ENCODE results near the gene ACMSD. TPM values are rescaled to one million over a fixed set of nuclear protein-coding genes. Genes with fewer than 3 reads are reported as not detected.

ACMSD gene
- total and polyA plus RNA-seq, 2 donors (not counting 1 experiment from before 2014, with no cell fraction given), result not detected

GRCh38 chr2:134875309-134875708 is 36.9 kb downstream of the ACMSD start:
- no peak overlapping the region for H2AFZ ChIP-seq (ENCODE audit: low read length)
- DNase-seq (ENCODE audit: low read depth in 2 of 2), result peak; percentile 11 to 19
- H3K9me3 ChIP-seq (ENCODE audit: control insufficient read depth, insufficient read depth, low read depth, low read length), result no peaks in the 10 kb centered on the region
- H3K4me3 ChIP-seq (replicated peaks in 1 of 4; ENCODE audit: control extremely low read depth in 1 of 4, insufficient read depth in 1 of 4, low read depth in 3 of 4, low read length in 4 of 4), result no peak overlapping the region
- TF ChIP-seq CTCF (conservative IDR thresholded peaks at IDR 0.05 in 1 of 2, IDR thresholded peaks at IDR 0.05 in 1 of 2; ENCODE audit: low read depth in 1 of 2, low read length in 2 of 2) (no peak), EZH2 (IDR thresholded peaks at IDR 0.05; ENCODE audit: low read length, missing control alignments) (no peak)
- H3K27me3 ChIP-seq (ENCODE audit: control insufficient read depth, insufficient read depth, low read length), result no peaks in the 10 kb centered on the region
- H4K20me1 ChIP-seq (ENCODE audit: control insufficient read depth, extremely low read depth, insufficient read depth, low read length), result no peaks in the 10 kb centered on the region
- H3K79me2 ChIP-seq (ENCODE audit: control insufficient read depth, insufficient read depth, low read length), result no peaks in the 10 kb centered on the region
- no peaks in the 10 kb centered on the region for H3K4me1 ChIP-seq (ENCODE audit: control insufficient read depth, extremely low read depth, insufficient read depth, low read length)
- no peak overlapping the region for H3K4me2 ChIP-seq (ENCODE audit: extremely low read depth, insufficient read depth, low read length)
- H3K9ac ChIP-seq (ENCODE audit: insufficient read depth, low read length), result no peak overlapping the region
- no peak overlapping the region for H3K27ac ChIP-seq (ENCODE audit: insufficient read depth, low read length)
- H3K36me3 ChIP-seq (ENCODE audit: control insufficient read depth, insufficient read depth, low read length), result no peaks in the 10 kb centered on the region

- no peak overlapping the region for H3K9ac ChIP-seq (ENCODE audit: insufficient read depth, low read length)
- H3K4me1 ChIP-seq (ENCODE audit: control insufficient read depth, extremely low read depth, insufficient read depth, low read length), result no peaks in the 10 kb centered on the region
- H3K9me3 ChIP-seq (ENCODE audit: control insufficient read depth, insufficient read depth, low read depth, low read length), result no peaks in the 10 kb centered on the region
- TF ChIP-seq CTCF (conservative IDR thresholded peaks at IDR 0.05 in 1 of 2, IDR thresholded peaks at IDR 0.05 in 1 of 2; ENCODE audit: low read depth in 1 of 2, low read length in 2 of 2), result no peak
- no peak for TF ChIP-seq EZH2 (IDR thresholded peaks at IDR 0.05; ENCODE audit: low read length, missing control alignments)
- no peaks in the 10 kb centered on the region for H4K20me1 ChIP-seq (ENCODE audit: control insufficient read depth, extremely low read depth, insufficient read depth, low read length)
- no peak overlapping the region for H3K4me2 ChIP-seq (ENCODE audit: extremely low read depth, insufficient read depth, low read length)
- H2AFZ ChIP-seq (ENCODE audit: low read length), result no peak overlapping the region
- H3K36me3 ChIP-seq (ENCODE audit: control insufficient read depth, insufficient read depth, low read length), result no peaks in the 10 kb centered on the region
- DNase-seq (ENCODE audit: low read depth in 2 of 2), result no peak
- H3K27ac ChIP-seq (ENCODE audit: insufficient read depth, low read length), result no peak overlapping the region
- no peaks in the 10 kb centered on the region for H3K79me2 ChIP-seq (ENCODE audit: control insufficient read depth, insufficient read depth, low read length)
- no peak overlapping the region for H3K4me3 ChIP-seq (replicated peaks in 1 of 4; ENCODE audit: control extremely low read depth in 1 of 4, insufficient read depth in 1 of 4, low read depth in 3 of 4, low read length in 4 of 4)
- no peaks in the 10 kb centered on the region for H3K27me3 ChIP-seq (ENCODE audit: control insufficient read depth, insufficient read depth, low read length)
Measured at GRCh38 chr2:134882773-134883172, 44.4 kb downstream of the ACMSD start.

- H3K9me3 ChIP-seq (ENCODE audit: control insufficient read depth, insufficient read depth, low read depth, low read length), result no peaks in the 10 kb centered on the region
- H4K20me1 ChIP-seq (ENCODE audit: control insufficient read depth, extremely low read depth, insufficient read depth, low read length), result no peaks in the 10 kb centered on the region
- no peak overlapping the region for H3K9ac ChIP-seq (ENCODE audit: insufficient read depth, low read length)
- H3K4me2 ChIP-seq (ENCODE audit: extremely low read depth, insufficient read depth, low read length), result no peak overlapping the region
- no peaks in the 10 kb centered on the region for H3K36me3 ChIP-seq (ENCODE audit: control insufficient read depth, insufficient read depth, low read length)
- H3K27ac ChIP-seq (ENCODE audit: insufficient read depth, low read length), result no peak overlapping the region
- H3K4me3 ChIP-seq (replicated peaks in 1 of 4; ENCODE audit: control extremely low read depth in 1 of 4, insufficient read depth in 1 of 4, low read depth in 3 of 4, low read length in 4 of 4), result no peak overlapping the region
- no peaks in the 10 kb centered on the region for H3K27me3 ChIP-seq (ENCODE audit: control insufficient read depth, insufficient read depth, low read length)
- H3K79me2 ChIP-seq (ENCODE audit: control insufficient read depth, insufficient read depth, low read length), result no peaks in the 10 kb centered on the region
- H3K4me1 ChIP-seq (ENCODE audit: control insufficient read depth, extremely low read depth, insufficient read depth, low read length), result no peaks in the 10 kb centered on the region
- DNase-seq (ENCODE audit: low read depth in 2 of 2), result no peak
- no peak overlapping the region for H2AFZ ChIP-seq (ENCODE audit: low read length)
- TF ChIP-seq EZH2 (IDR thresholded peaks at IDR 0.05; ENCODE audit: low read length, missing control alignments) (no peak), CTCF (conservative IDR thresholded peaks at IDR 0.05 in 1 of 2, IDR thresholded peaks at IDR 0.05 in 1 of 2; ENCODE audit: low read depth in 1 of 2, low read length in 2 of 2) (no peak)
Measured at GRCh38 chr2:134883552-134884293, 45.3 kb downstream of the ACMSD start.

All from fibroblast of lung (primary cell).